AG10803 (cell line): Measurements from ENCODE around the gene THOC7.

ENCODE experiments used
- DNase-seq: peaks from one replicate; pipeline ENCODE4 v3.0.0; 2010; ENCODE audit warnings: low read depth
- H3K4me3 ChIP-seq: 2 replicates; pipeline ENCODE4 v1.5.1; 2011; ENCODE audit warnings: mild to moderate bottlenecking, low read length, control low read depth
- CTCF ChIP-seq: conservative IDR thresholded peaks from 2 replicates; pipeline ENCODE4 v1.5.1; 2011; ENCODE audit warnings: mild to moderate bottlenecking, low read length, control low read depth, inconsistent platforms

THOC7 gene

GRCh38 chr3:63800097-63800496 is 63.5 kb downstream of the THOC7 start:
- no peak for TF ChIP-seq CTCF
- peak; percentile 12 for DNase-seq
- no peak overlapping the region for H3K4me3 ChIP-seq

DNA sequence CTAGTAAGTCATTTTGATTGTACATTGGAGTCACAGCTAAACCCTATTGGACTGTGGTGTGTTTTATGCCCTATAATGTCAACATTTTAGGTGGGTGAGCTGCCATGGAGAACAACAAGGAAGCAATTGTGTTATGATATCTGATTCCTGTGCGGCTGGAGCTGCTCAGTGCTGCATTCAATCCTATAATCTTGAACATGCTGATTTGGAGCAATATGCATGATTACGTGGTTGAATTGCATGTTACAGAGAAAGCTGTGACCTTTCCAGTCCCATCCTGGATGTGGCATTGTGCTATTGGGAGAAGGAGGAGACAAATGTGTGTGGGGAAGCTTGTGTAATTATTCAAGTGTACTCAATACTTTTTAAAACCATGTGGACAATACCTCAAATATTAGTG is 64.7 kb downstream of the THOC7 start:
- TF ChIP-seq CTCF = no peak
- DNase-seq = no peak

GRCh38 chr3:63798544-63798943 is 65.1 kb downstream of the THOC7 start:
- DNase-seq = no peak
- no peak overlapping the region for H3K4me3 ChIP-seq
- no peak for TF ChIP-seq CTCF

More for the DNA sequence above, 64.7 kb downstream of the THOC7 start:
- H3K4me3 ChIP-seq = no peak overlapping the region

DNA sequence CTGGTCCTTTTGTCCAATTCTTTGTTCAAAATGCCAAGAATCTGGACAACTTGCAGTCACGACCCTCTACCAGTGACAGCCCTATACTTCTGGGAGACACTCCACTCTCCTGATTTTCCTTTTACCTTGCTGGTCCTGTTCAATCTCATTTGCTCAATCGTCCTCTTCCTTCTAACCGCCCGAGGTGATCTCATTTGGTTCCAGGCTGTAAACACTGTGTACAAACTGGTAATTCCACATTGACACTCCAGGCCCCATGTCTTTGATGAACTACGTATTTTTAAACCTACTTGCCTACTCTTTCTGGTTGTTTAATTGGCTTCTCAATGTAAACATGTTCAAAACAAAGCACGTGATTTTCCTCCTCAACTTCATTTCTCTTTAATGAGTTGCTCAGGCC is 68.2 kb downstream of the THOC7 start:
- no peak overlapping the region for H3K4me3 ChIP-seq
- no peak for DNase-seq
- no peak for TF ChIP-seq CTCF

- DNase-seq = peak; percentile 89
- peak; percentile 67 for TF ChIP-seq CTCF
- no peak overlapping the region for H3K4me3 ChIP-seq
Observed at GRCh38 chr3:63791974-63792373, 71.6 kb downstream of the THOC7 start.
